PC-3 (cell line): Measurements from ENCODE around the gene NPAS2. TPM values are rescaled to one million over a fixed set of nuclear protein-coding genes. Genes with fewer than 3 reads are reported as not detected.
A peak's percentile ranks its signal among the peaks of the same experiment; 100 is the strongest.

Source experiments
- ATAC-seq: fragments of 200-7000 bp; cut with Tn5 transposase; 2 replicates; pipeline ENCODE4 v1.9.1; 2020; ENCODE audit warnings: mild to moderate bottlenecking, moderate library complexity
- BruUV-seq: library from RNA; stranded (reverse); fragments of 400-500 nt; replicated peaks from 2 replicates; lab custom pipeline; 2021; lab: Mats Ljungman, UMichigan
- CTCF ChIA-PET: fragments of 300-600 bp; sonication (Branson Sonifier 250); formaldehyde crosslinking; loops from one replicate; lab custom pipeline; 2022; ENCODE audit warnings: antibody characterized with exemption; lab: Charles Lee
- POLR2A ChIA-PET: fragments of 300-600 bp; sonication (Branson Sonifier 250); formaldehyde crosslinking; loops from one replicate; lab custom pipeline; 2022; ENCODE audit warnings: antibody characterized with exemption; ENCODE audit not compliant: unreplicated experiment; lab: Charles Lee
- DNase-seq: peaks from one replicate; pipeline ENCODE4 v3.0.0-alpha.2; 2015
- H2AFZ ChIP-seq: fragments of 300-600 bp; sonication (generic); 2 replicates; pipeline ENCODE4 v1.6.0; 2016; ENCODE audit warnings: antibody characterized with exemption, low read length
- H3F3A ChIP-seq: fragments of 300-600 bp; sonication (generic); one replicate; pipeline ENCODE4 v1.6.0; 2017; ENCODE audit warnings: antibody characterized with exemption, low read length, control low read depth, mild to moderate bottlenecking; ENCODE audit not compliant: unreplicated experiment
- H3K27ac ChIP-seq: fragments of 300-600 bp; sonication (generic); 2 replicates; pipeline ENCODE4 v1.5.1; 2016; ENCODE audit warnings: mild to moderate bottlenecking, low read length
- H3K27me3 ChIP-seq: fragments of 300-600 bp; sonication (generic); 2 replicates; pipeline ENCODE4 v1.6.1; 2016; ENCODE audit warnings: low read length, mixed read lengths
- H3K36me3 ChIP-seq: fragments of 300-600 bp; sonication (generic); 2 replicates; pipeline ENCODE4 v1.6.1; 2016; ENCODE audit warnings: low read depth, mixed run types, low read length, mixed read lengths
- H3K4me1 ChIP-seq: fragments of 300-600 bp; sonication (generic); 2 replicates; pipeline ENCODE4 v1.5.1; 2016; ENCODE audit warnings: low read length; ENCODE audit not compliant: insufficient read depth
- H3K4me2 ChIP-seq: fragments of 300-600 bp; sonication (generic); 2 replicates; pipeline ENCODE4 v1.6.0; 2016; ENCODE audit warnings: low read length
- H3K4me3 ChIP-seq: fragments of 300-600 bp; sonication (generic); 2 replicates; pipeline ENCODE4 v1.5.1; 2016; ENCODE audit warnings: mild to moderate bottlenecking, low read length, mixed read lengths
- H3K79me2 ChIP-seq: fragments of 300-600 bp; sonication (generic); 2 replicates; pipeline ENCODE4 v1.6.1; 2017; ENCODE audit warnings: low read length, mixed read lengths
- H3K9ac ChIP-seq: fragments of 300-600 bp; sonication (generic); 2 replicates; pipeline ENCODE4 v1.6.0; 2016; ENCODE audit warnings: mild to moderate bottlenecking, low read length
- H3K9me2 ChIP-seq: fragments of 300-600 bp; sonication (generic); replicated peaks from 2 replicates; pipeline ENCODE4 v1.6.1; 2016; ENCODE audit warnings: mixed run types, low read length, mixed read lengths
- H3K9me3 ChIP-seq: fragments of 300-600 bp; sonication (generic); 2 replicates; pipeline ENCODE4 v1.6.1; 2016; ENCODE audit warnings: low read length, mixed read lengths
- H4K20me1 ChIP-seq: fragments of 300-600 bp; sonication (generic); 2 replicates; pipeline ENCODE4 v1.6.1; 2016; ENCODE audit warnings: low read length, mixed read lengths
- EZH2 ChIP-seq: fragments of 300-600 bp; sonication (generic); IDR thresholded peaks from one replicate; pipeline ENCODE4 v1.6.1; 2017; ENCODE audit warnings: antibody characterized with exemption, mild to moderate bottlenecking, low read length; ENCODE audit not compliant: unreplicated experiment
- EZH2phosphoT487 ChIP-seq: fragments of 300-600 bp; sonication (generic); IDR thresholded peaks from 2 replicates; pipeline ENCODE4 v1.6.1; 2018; ENCODE audit warnings: mild to moderate bottlenecking, antibody characterized with exemption, low read length, borderline replicate concordance
- intact Hi-C: fragments of 100-400 bp; cut with micrococcal nuclease; formaldehyde crosslinking; loops from 2 replicates; pipeline ENCODE4 v1.9.0; 2023
- total RNA-seq: library from RNA; depleted of rRNA; stranded (reverse); fragments of >200 nt; gene quantifications from 2 replicates; pipeline ENCODE4 v1.2.3, GENCODE V29; 2014
- TF ChIP-seq, protein P1 (sequence below): fragments of 300-600 bp; sonication (generic); conservative IDR thresholded peaks from 2 replicates; pipeline ENCODE4 v1.5.1; 2017; ENCODE audit warnings: antibody characterized with exemption, low read depth, mild to moderate bottlenecking, low read length

NPAS2 gene
- total RNA-seq, 1 experiment from 2014 or later = 55.4 TPM

GRCh38 chr2:100785626-100786296 is 34.2 kb upstream of the NPAS2 start:
- ATAC-seq = peak; percentile 54
- Histone ChIP-seq H3K4me1 (peaks cover 57% of the 10 kb centered on the region), H3K4me2 (peak overlapping the region; percentile 77), H3K27ac (peak overlapping the region; percentile 91), H3K79me2 (no peaks in the 10 kb centered on the region), H3K9me3 (no peaks in the 10 kb centered on the region), H3K9ac (peak overlapping the region; percentile 47), H2AFZ (peak overlapping the region; percentile 22), H3K4me3 (peak overlapping the region; percentile 49), H4K20me1 (no peaks in the 10 kb centered on the region), H3K27me3 (no peaks in the 10 kb centered on the region), H3F3A (peaks cover 20% of the 10 kb centered on the region), H3K9me2 (no peaks in the 10 kb centered on the region), H3K36me3 (no peaks in the 10 kb centered on the region)
- intact Hi-C loops = loop anchor here (1.0 kb wide), 3 partner anchors 16 to 34 kb away; no protein-coding TSS in a partner anchor
- DNase-seq = peak; percentile 59
- ChIA-PET CTCF (no interaction called here), POLR2A (no interaction called here)
- BruUV-seq = TSS peak; percentile 75
- TF ChIP-seq, protein P1, sequence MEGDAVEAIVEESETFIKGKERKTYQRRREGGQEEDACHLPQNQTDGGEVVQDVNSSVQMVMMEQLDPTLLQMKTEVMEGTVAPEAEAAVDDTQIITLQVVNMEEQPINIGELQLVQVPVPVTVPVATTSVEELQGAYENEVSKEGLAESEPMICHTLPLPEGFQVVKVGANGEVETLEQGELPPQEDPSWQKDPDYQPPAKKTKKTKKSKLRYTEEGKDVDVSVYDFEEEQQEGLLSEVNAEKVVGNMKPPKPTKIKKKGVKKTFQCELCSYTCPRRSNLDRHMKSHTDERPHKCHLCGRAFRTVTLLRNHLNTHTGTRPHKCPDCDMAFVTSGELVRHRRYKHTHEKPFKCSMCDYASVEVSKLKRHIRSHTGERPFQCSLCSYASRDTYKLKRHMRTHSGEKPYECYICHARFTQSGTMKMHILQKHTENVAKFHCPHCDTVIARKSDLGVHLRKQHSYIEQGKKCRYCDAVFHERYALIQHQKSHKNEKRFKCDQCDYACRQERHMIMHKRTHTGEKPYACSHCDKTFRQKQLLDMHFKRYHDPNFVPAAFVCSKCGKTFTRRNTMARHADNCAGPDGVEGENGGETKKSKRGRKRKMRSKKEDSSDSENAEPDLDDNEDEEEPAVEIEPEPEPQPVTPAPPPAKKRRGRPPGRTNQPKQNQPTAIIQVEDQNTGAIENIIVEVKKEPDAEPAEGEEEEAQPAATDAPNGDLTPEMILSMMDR = no peak
- TF ChIP-seq EZH2 = no peak
- TF ChIP-seq EZH2phosphoT487 = no peak

DNA sequence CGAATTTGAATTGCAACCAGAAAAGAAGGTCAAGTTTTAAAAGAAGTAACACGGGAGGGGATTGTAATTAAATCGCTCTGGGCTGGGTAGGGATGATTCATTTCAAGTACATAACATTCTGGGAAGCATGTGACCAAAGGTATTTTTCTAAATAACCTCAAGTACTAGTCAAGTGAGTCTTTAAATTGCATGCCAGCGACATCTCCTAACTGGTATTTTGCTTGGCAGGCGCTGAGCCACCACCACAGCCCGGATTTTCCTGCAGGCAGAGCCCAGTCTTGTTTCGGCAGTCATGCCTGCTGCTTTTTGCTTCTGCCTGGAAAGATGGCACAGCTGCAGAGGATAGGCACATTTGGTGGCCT is 33.7 kb upstream of the NPAS2 start:
- BruUV-seq = no TSS peak
- Histone ChIP-seq H3K4me2 (peak overlapping the region; percentile 77), H3K4me3 (peak overlapping the region; percentile 49), H3K79me2 (no peaks in the 10 kb centered on the region), H3F3A (peaks cover 15% of the 10 kb centered on the region), H3K9ac (peak overlapping the region; percentile 47), H3K9me2 (no peaks in the 10 kb centered on the region), H2AFZ (peak overlapping the region; percentile 22), H3K9me3 (no peaks in the 10 kb centered on the region), H3K27me3 (no peaks in the 10 kb centered on the region), H3K27ac (peak overlapping the region; percentile 91), H4K20me1 (no peaks in the 10 kb centered on the region), H3K4me1 (peaks cover 51% of the 10 kb centered on the region), H3K36me3 (no peaks in the 10 kb centered on the region)
- intact Hi-C loops = loop anchor here (1.0 kb wide), 3 partner anchors 15 to 33 kb away; no protein-coding TSS in a partner anchor
- ATAC-seq = peak; percentile 83
- TF ChIP-seq, protein P1 = no peak
- TF ChIP-seq EZH2phosphoT487 (no peak), EZH2 (no peak)
- POLR2A ChIA-PET = no interaction called here
- peak; percentile 96 for DNase-seq
- CTCF ChIA-PET = no interaction called here

DNA sequence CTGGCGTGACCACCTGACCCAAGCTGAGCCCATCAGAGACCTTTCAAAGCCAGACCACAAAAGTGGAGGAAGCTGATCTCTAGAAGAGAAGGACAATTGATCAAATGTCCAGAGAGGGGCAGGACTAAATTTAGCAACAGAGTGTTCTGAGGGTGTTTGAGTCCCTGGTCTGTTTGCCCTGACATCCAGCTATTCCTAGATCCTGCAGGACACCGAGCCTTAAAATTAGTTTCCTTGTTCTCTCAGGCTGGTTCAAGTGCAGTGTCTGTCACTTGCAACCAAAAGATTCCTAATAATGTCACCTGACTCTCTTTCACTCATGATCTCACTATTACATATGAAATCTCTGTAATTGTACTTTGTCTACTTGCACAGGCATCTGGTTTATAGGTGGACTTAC is 33.0 kb upstream of the NPAS2 start:
- H3K36me3 ChIP-seq = no peaks in the 10 kb centered on the region
- TF ChIP-seq, protein P1 = no peak
- no peak for TF ChIP-seq EZH2phosphoT487
- H3K79me2 ChIP-seq = no peaks in the 10 kb centered on the region
- peak overlapping the region; percentile 91 for H3K27ac ChIP-seq
- peaks cover 11% of the 10 kb centered on the region for H3F3A ChIP-seq
- H3K9me2 ChIP-seq = no peaks in the 10 kb centered on the region
- no peak for DNase-seq
- no peak overlapping the region for H2AFZ ChIP-seq
- peak overlapping the region; percentile 47 for H3K9ac ChIP-seq
- no peaks in the 10 kb centered on the region for H4K20me1 ChIP-seq
- H3K4me3 ChIP-seq = no peak overlapping the region
- peak overlapping the region; percentile 77 for H3K4me2 ChIP-seq
- no TSS peak for BruUV-seq
- H3K9me3 ChIP-seq = no peaks in the 10 kb centered on the region
- H3K27me3 ChIP-seq = no peaks in the 10 kb centered on the region
- POLR2A ChIA-PET = no interaction called here
- ATAC-seq = no peak
- intact Hi-C loops = loop anchor here (1.0 kb wide), 3 partner anchors 14 to 32 kb away; no protein-coding TSS in a partner anchor
- peaks cover 44% of the 10 kb centered on the region for H3K4me1 ChIP-seq
- CTCF ChIA-PET = interaction anchor here (0.7 kb wide), 1 partner anchor 25 kb away, joined by 3 read pairs; no protein-coding TSS in a partner anchor
